ENCODE measurements around the gene DUS1L. TPM values are rescaled to one million over a fixed set of nuclear protein-coding genes. Genes with fewer than 3 reads are reported as not detected.

Gene DUS1L
- polyA plus RNA-seq, 2 of the 4 experiments (the other 2 are of a cell fraction), result 48.1 to 83.6 TPM

DNA sequence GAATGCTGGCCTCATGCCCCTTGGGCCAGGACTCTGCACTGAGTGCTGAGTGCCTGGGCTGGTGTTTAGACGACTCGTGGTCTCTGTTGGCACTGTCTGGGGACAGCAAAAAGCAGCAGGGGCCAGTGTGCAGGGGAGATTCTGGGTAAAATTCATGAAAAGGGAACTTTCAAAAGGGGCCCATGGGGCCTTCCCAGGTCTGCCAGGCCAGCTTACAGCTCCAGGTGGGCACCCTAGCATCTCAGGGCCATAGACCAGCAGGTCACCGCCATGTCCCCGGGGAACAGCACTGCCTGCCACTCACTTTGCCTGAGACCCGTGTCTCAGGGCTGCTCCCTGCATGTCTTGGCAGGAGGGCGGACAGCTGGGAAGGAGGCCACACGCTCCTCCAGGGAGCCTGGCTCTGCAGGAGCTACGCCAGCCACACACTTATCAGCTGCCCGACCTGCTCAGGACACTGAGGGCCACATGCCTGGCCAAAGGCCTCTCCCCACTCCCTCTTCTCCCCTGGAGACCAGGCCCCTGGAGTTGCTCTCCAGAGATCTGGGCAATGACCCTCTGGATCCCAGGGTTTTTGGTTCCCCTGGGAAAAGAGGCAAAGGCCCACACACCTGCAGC lies 41.2 kb upstream of the DUS1L start (continued):
- TF ChIP-seq MYC (IDR thresholded peaks at IDR 0.05; ENCODE audit: borderline replicate concordance, low read length), result no peak
- TF ChIP-seq ZNF302 (CRISPR knock-in tag; IDR thresholded peaks at IDR 0.05), result no peak
- no peak for TF ChIP-seq KDM1A (IDR thresholded peaks at IDR 0.05; ENCODE audit: low read depth)
- TF ChIP-seq, protein P1, sequence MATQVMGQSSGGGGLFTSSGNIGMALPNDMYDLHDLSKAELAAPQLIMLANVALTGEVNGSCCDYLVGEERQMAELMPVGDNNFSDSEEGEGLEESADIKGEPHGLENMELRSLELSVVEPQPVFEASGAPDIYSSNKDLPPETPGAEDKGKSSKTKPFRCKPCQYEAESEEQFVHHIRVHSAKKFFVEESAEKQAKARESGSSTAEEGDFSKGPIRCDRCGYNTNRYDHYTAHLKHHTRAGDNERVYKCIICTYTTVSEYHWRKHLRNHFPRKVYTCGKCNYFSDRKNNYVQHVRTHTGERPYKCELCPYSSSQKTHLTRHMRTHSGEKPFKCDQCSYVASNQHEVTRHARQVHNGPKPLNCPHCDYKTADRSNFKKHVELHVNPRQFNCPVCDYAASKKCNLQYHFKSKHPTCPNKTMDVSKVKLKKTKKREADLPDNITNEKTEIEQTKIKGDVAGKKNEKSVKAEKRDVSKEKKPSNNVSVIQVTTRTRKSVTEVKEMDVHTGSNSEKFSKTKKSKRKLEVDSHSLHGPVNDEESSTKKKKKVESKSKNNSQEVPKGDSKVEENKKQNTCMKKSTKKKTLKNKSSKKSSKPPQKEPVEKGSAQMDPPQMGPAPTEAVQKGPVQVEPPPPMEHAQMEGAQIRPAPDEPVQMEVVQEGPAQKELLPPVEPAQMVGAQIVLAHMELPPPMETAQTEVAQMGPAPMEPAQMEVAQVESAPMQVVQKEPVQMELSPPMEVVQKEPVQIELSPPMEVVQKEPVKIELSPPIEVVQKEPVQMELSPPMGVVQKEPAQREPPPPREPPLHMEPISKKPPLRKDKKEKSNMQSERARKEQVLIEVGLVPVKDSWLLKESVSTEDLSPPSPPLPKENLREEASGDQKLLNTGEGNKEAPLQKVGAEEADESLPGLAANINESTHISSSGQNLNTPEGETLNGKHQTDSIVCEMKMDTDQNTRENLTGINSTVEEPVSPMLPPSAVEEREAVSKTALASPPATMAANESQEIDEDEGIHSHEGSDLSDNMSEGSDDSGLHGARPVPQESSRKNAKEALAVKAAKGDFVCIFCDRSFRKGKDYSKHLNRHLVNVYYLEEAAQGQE (IDR thresholded peaks at IDR 0.05), result no peak
- TF ChIP-seq POLR2AphosphoS2 (conservative IDR thresholded peaks at IDR 0.05; ENCODE audit: low read length), result no peak

DNA sequence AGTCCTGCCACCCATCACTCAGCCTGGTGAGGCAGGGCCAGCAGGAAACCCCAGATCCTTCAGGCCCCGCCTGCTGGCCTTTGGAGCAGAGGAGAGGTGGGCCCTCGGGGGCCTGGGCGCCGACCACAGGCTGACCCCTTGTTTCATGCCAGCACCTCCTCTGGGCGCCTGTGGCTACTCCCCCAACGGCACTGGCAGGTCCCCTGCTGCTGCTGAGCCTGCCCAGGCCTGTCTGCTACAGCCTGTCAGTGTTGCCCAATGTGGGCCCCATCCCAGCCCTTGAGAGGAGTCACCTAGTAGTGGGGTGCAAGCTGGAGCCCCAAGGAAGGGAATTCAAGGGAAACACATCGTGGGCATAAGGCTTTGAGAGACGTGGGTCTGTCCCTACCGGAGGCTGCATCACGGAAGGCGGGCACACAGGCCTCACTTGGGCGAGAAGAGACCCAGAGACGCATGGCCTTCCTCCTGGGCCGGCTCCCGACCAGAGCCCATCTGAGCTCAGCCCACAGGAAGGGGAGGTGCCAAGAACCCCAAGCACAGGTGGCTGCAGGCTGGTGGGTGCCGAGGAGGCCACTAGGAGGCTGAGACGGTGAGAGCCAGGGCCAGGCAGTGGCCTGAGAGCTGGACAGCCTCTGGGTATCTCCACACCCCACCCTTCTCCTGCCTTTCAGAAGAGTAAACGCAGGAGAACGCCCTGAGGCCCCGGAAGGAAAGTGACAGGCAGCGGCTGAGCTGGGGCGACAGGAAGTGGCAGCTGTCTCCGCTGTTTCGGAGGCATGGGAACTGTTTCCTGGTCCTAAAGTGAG lies 40.5 kb upstream of the DUS1L start:
- no peak for TF ChIP-seq SMC3 (IDR thresholded peaks at IDR 0.05)
- TF ChIP-seq RAD21 (conservative IDR thresholded peaks at IDR 0.05 in 1 of 2, IDR thresholded peaks at IDR 0.05 in 1 of 2), result 0 out of 5 replicates have a peak, but pooled peaks of 1 of the 2 experiments have one; percentile 15
- no peak for TF ChIP-seq EHF (CRISPR knock-in tag; IDR thresholded peaks at IDR 0.05)
- peak; percentile 60 for TF ChIP-seq POLR2A (IDR thresholded peaks at IDR 0.05; ENCODE audit: low read length)
- peak in 1 of 2 experiments; percentile 15; a peak in 1 of 5 replicates for TF ChIP-seq JUN (IDR thresholded peaks at IDR 0.05)
- 50% methylated on average over 24 of the region's 24 CpGs for WGBS (ENCODE audit: missing lambda C conversion rate)
- CTCF ChIA-PET, result interaction anchor here (0.5 to 4.2 kb wide), 17 partner anchors 9 to 212 kb away, joined by 3 to 35 read pairs (median 3); no protein-coding TSS in a partner anchor
- POLR2A ChIA-PET, result interaction anchor here (1.7 kb wide), 1 partner anchor 8 kb away, joined by 10 read pairs; the partner anchor contains the start of gene FASN
- Histone ChIP-seq H3K4me1 (peaks cover 53% of the 10 kb centered on the region), H3K4me2 (peak overlapping the region; percentile 48), H3K4me3 (no peak overlapping the region), H3K9me3 (no peaks in the 10 kb centered on the region), H3K27ac (peak overlapping the region; percentile 54 to 73)
- FAIRE-seq, result no peak
- peak; percentile 77 to 87 for ATAC-seq
- DNase-seq (ENCODE audit: low read depth in 1 of 2, low spot score in 1 of 2), result peak; percentile 82 to 88

DNA sequence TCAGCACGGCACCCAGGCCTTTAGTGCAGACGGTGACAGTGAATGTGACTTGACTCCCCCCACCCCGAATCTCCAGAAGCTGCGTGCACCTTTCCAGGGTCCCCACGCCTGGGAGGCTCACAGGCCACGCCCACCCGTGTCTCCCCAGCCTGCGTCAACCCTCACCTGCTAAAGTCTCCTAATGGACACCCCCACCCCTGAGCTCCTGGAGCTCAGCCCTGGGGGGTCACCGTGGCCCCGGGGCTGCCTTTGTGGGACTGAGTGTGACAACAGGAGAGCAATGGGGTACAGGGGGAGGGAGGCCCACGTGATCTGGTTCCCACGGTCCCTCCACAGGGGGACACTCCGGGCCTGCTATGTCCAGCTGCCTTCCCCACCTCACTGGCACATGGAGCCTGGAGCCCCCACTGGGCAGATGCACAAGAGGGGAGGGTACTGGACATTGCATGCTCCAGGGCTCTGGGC lies 39.8 kb upstream of the DUS1L start:
- ATAC-seq, result no peak
- H3K4me3 ChIP-seq, result no peak overlapping the region
- H3K27ac ChIP-seq, result peak overlapping the region; percentile 54 to 73; a peak in 4 of 6 replicates
- H3K4me2 ChIP-seq, result peak overlapping the region; percentile 48
- ChIA-PET CTCF (interaction anchor here (0.5 to 4.2 kb wide), 14 partner anchors 9 to 211 kb away, joined by 3 to 35 read pairs (median 4); no protein-coding TSS in a partner anchor), POLR2A (interaction anchor here (1.7 kb wide), 1 partner anchor 7 kb away, joined by 10 read pairs; the partner anchor contains the start of gene FASN)
- FAIRE-seq, result no peak
- no peak for DNase-seq (ENCODE audit: low read depth in 1 of 2, low spot score in 1 of 2)
- no peaks in the 10 kb centered on the region for H3K9me3 ChIP-seq
- WGBS (ENCODE audit: missing lambda C conversion rate), result 90% methylated on average over 8 of the region's 13 CpGs
- TF ChIP-seq HOXA7 (CRISPR knock-in tag; IDR thresholded peaks at IDR 0.05) (no peak), POLR2AphosphoS2 (conservative IDR thresholded peaks at IDR 0.05; ENCODE audit: low read length) (0 out of 2 replicates have a peak, but pooled peaks have one; percentile 29), CBX8 (IDR thresholded peaks at IDR 0.05) (no peak), FOXS1 (CRISPR knock-in tag; IDR thresholded peaks at IDR 0.05) (no peak)
- peaks cover 54% of the 10 kb centered on the region for H3K4me1 ChIP-seq

DNA sequence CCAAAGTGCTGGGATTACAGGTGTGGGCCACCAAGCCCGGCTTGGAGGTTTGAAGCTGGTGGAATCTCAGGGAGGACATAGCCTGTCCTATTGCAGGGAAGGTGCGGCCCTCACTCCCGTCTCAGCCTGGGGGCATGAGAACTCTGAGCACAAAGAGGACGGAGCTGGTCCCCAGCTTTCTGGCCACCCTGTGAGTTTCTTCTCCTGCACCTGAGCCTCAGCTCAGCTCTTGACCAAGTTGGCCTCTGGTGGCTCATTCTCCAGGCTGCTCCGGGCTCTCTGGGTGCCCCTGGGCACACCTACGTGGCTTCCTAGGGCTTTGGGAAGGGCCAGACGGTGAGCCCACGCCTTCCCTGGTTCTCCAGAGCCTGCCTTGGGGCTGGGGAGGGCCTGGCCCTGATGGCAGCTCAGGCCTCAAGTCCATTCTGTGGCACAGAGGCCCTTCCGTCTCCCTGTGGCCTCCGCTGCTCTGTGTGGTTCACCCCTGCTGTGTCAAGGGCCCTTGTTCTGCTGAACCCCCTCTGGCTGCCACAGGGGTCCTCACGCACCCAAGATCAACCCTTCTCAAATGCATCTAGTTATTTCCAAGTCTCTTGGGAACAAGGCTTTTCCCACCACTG lies 39.3 kb upstream of the DUS1L start:
- POLR2A ChIA-PET, result no interaction called here
- 87% methylated on average over 11 of the region's 11 CpGs for WGBS (ENCODE audit: missing lambda C conversion rate)
- Histone ChIP-seq H3K4me2 (no peak overlapping the region), H3K4me1 (peaks cover 55% of the 10 kb centered on the region), H3K27ac (peak overlapping the region in 1 of 2 experiments; percentile 5; a peak in 1 of 6 replicates), H3K4me3 (no peak overlapping the region), H3K9me3 (no peaks in the 10 kb centered on the region)
- DNase-seq (ENCODE audit: low read depth in 1 of 2, low spot score in 1 of 2) (no peak), FAIRE-seq (no peak), ATAC-seq (no peak)
- CTCF ChIA-PET, result interaction anchor here (0.8 to 4.1 kb wide), 8 partner anchors 9 to 309 kb away, joined by 3 to 22 read pairs (median 4); no protein-coding TSS in a partner anchor
- TF ChIP-seq ZFP36 (IDR thresholded peaks at IDR 0.05; ENCODE audit: borderline replicate concordance, partially characterized antibody) (no peak), BHLHE40 (IDR thresholded peaks at IDR 0.05; ENCODE audit: low read depth, low read length) (no peak), GATA3 (IDR thresholded peaks at IDR 0.05; ENCODE audit: borderline replicate concordance) (no peak)
